CD1c-positive myeloid dendritic cell (primary cell): ENCODE results near the gene ADAT2.
A peak's percentile ranks its signal among the peaks of the same experiment; 100 is the strongest.
"Not testable (repeated sequence)": the region's sequence is repeated elsewhere in the genome, so short reads cannot be mapped to it uniquely, and the experiment has no call there.

ENCODE experiments used
- DNase-seq: peaks from one replicate; pipeline ENCODE4 v3.0.0-alpha.2; 2016; ENCODE audit errors: extremely low spot score

Gene ADAT2

DNA sequence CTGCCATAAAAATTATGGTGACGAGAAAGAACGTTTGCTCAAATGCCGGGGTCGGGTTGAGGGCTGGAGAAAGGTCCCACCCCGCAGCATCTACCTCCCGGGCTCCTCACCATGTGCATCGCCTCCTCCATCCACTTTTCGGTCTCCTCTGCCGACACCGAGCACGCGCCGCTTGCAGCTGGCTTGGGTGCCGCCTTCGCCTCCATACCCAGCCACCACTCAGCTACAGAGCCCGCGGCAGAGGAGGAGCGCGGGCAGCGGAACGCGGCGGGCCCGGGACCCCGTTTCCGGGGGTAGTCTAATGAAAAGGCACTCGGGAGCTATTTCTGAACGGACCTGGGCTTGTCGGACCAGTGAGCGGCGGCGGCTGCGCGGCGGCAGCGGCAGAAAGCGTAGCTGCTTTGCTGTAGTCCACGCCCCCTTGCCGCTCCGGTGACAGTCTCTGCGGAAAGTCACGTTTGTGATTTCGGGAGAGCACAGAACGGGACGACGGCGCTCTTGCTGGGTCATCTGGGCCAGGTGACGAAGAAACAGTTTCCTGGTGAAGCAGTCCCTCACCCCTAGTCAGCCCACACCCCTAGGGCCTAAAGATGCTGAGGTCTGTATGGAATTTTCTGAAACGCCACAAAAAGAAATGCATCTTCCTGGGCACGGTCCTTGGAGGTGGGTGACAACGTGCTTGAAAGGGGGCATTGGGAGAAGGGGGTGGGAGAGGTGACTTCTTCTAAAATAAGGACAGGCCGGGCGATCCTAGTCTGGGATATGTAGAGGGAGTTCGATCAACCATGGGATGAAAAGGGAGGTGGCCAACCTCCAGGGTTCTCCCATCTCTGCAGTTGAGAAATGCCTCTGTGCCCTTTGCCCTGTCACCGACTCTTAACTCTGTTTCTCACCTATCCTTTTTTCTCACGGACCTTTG lies at the start of gene ADAT2, which contains the start of gene PEX3:
Gene ADAT2, minus strand, starts transcription at position 243 of the 919 bp plus-strand sequence. Its CDS starts 37 bp downstream, at position 206.
Gene PEX3, plus strand, starts transcription at position 353 of the 919 bp plus-strand sequence. Its CDS starts 238 bp downstream, at position 591.
- DNase-seq, result peak; percentile 97

DNA sequence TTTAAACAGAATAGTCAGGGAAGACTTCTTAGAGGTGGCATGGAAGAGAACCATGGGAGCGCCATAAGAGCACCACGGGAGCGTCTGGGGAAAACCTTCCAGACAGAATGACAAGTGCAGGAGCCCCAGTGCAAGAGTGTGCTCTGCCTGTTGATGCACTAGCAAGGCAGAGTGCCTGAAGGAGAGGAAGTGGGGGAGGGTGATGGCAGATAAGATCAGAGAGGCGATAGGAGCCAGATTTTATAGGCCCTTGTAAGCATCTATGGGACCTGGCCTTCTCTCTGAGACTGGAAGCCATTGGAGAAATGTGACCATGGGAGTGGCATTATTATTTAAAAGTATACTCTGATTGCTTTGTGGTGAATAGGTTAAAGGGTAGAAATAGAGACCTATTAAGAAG lies 47.9 kb upstream of the ADAT2 start:
- DNase-seq, result no peak

DNA sequence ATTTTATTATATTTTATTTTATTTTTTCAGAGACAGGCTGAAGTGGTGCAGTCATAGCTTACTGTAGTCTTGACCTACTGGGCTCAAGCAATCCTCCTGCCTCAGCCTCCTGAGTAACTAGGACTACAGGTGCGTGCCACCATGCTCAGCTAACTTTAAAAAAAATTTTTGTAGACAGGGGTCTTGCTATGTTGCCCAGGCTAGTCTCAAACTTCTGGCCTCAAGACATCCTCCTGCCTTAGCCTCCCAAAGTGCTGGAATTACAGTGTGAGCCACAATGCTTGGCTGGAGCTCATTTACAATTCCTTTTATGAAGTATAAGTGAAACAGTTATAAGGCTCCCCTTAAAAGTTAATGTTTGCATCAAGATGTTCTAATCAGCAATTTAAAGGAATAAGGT lies 46.5 kb upstream of the ADAT2 start:
- no peak for DNase-seq

DNA sequence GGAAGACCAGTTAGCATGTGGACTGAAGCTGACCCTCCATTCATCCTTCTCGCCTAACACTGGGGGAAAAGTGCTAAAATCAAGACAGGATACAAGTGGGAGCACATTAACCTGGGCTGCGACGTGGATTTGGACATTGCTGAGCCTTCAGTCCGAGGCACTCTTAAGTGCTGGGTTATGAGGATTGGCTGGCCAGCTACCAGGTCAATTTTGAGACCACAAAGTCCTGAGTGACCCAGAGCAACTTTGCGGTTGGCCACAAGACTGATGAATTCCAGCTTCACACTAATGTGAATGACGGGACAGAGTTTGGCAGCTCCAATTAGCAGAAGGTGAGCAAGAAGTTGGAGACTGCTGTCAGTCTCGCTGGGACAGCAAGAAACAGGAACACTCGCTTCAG lies 40.3 kb upstream of the ADAT2 start:
- no peak for DNase-seq

DNA sequence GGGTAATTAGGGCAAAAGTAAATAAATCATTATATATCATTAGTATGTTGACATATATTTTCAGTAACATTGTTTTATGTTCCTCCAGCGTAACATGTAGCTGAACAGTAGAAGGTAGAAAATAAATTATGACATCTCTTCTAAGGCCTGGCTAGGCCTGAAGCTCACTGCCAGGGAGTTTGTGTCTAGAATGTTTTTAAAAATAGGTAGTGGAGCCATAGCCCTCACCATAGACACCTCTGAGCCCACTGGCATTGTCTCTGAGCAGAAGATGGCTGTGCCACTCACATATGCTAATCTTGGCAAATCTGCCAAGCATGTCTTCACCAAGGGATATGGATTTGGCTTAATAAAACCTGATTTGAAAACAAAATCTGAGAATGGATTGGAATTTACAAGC lies 39.7 kb upstream of the ADAT2 start:
- no peak for DNase-seq

DNA sequence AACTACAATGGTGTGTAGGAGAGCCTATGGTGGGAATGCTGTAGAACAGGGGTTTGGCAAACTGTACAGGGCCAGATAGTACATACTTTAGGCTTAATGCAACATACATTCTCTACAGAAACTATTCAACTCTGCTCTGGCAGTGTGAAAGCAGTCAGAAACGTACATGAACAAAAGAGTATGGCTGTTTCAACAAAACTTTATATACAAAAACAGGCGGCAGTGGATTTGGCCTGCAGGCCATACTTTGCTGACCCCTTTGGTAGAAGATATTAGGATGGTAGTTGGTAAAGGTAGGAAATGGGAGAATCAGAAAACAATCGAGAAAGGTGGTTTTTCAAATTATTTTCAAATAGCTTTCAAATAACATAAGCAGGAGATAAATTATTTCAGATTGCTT lies 36.3 kb upstream of the ADAT2 start:
- DNase-seq, result no peak

DNA sequence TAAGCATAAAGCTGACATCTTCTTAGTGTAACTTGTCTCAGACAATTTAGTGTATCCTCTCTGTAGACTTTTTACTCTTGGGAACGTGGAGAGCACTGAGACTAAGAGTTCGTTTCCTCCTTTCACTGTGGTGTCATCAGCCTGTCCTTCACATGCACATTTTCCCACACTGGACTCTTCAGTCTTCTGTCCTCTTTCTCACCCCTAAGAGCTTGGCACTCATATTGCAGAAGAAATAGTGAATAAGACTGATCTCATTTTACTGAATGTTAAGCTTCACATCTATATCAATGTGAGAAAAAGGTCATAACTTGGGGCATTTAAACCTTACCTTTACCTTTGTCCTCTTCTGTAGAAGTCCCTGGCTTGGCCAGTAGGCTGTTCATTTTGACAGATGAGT lies 35.5 kb upstream of the ADAT2 start:
- DNase-seq, result no peak

DNA sequence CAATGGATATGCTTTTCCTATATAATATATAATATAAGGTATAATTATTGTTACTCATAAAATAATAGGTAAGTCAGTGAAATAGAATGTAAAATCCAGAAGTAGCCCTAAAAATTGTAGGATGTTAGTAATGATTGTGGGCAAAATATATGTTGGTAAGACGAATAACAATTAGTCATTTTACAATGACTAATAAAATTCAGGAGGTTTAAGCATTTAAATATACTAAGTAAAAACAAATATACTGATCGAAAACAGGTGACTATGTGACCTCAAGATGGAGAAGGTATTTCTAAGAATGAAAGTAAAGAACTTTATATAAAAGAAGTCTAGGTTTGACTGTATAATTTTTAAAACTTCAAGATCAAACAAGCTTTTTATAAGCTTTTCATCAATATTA lies 32.1 kb upstream of the ADAT2 start:
- no peak for DNase-seq

DNA sequence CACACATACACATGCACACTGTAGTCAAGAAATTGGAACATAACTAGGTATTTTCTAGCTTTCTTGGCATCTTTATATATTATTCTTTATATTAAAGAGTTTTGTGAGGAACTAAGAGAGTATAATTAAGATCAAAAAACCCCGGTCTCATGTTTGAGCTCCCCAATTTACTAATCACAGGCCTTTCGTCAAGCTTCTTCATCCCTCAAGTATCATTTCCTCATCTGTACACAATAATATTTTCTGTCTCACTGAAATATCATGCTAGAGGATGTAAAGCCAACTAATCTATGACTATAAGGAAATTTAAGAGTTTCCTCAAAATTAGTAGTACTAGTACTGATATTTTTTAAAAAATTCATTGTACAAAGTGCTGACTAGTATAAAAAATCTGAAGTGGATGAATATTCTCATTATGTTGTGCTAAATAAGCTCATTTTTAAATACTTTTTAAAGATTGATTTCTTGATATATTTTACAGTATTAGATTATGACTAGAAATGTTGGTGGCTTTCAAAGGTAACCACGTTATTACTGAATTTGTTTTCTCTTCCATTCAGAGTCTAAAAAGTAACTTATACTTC lies 28.1 kb upstream of the ADAT2 start:
- DNase-seq, result peak; percentile 4

DNA sequence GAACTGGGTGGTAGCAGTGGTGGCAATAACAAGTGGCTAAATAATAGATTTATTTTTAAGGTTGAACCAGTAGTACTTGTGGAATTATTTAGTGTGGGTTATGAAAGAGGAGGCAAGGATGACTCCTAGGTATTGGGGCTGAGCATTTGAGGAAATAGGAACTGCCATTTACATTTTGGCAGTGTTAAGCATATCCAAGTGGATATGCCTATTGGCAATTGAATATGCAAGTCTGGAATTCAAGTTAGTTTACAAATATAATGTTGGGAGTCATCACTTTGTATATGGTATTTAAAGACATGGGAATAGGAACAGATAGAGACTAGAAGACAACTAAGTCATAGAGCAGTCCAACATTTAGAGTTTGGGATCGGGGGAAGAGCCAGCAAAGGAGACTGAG lies 26.1 kb upstream of the ADAT2 start:
- DNase-seq, result no peak

DNA sequence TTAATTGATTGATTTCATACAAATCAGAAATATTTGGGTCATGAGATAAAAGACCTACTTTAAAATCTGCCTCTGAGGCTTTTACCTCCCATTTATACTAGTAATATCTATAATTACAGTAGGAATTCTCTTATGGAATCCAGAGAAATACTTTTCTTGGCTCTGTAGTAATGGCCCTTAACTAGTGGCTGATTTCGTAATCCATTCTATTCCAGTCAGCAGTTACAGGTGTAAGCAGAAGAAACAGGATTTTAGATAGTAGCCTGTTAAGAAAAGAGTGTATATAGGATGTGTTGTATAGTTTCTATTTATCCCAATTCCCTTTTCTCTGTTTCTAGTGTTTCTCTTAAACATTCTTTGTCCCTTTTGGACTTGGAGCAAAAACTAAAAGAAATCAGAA lies 21.3 kb upstream of the ADAT2 start:
- DNase-seq, result no peak

DNA sequence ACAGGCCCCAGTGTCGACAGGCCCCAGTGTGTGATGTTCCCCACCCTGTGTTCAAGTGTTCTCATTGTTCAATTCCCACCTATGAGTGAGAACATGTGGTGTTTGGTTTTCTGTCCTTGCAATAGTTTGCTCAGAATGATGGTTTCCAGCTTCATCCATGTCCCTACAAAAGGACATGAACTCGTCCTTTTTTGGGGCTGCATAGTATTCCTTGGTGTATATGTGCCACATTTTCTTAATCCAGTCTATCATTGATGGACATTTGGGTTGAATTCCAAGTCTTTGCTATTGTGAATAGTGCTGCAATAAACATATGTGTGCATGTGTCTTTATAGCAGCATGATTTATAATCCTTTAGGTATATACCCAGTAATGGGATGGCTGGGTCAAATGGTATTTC lies 18.3 kb upstream of the ADAT2 start:
- DNase-seq, result not testable (repeated sequence)

DNA sequence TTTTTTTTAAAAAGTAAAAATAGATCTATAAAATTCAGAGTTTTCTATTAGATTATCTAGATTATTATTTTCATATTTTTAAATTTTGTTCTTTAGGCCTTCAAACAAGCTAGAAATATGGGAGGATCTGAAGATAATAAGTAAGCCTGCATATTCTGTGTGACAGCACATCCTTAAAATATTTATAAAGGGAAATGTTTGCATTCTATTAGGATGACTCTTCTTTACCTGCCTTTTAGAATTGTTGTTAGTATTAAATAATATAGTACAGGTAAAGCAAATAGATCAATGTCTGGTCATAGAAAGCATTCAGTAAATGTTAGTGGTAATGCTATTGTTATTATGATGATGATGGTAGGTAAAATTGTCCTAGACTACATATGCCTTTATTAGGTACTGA lies 17.5 kb upstream of the ADAT2 start:
- DNase-seq, result no peak

DNA sequence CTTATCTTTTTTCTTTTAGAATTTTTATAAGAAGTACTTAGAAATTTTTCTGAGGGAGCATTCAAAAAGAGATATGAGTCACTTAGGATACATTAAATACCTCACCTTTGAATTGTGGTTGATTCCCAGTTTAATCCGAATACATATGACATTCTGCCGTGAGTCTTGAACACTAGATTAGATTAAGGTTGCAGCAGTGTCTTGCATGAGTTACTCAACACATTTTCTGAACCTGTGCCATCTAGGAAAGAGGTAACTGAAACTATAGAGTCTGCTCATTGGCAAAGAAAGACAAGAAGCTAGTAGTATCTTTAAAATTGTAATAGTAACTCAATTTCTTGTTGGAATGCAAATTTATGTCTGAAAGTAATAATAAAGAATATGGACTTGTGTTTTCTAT lies 15.1 kb upstream of the ADAT2 start:
- DNase-seq, result no peak

DNA sequence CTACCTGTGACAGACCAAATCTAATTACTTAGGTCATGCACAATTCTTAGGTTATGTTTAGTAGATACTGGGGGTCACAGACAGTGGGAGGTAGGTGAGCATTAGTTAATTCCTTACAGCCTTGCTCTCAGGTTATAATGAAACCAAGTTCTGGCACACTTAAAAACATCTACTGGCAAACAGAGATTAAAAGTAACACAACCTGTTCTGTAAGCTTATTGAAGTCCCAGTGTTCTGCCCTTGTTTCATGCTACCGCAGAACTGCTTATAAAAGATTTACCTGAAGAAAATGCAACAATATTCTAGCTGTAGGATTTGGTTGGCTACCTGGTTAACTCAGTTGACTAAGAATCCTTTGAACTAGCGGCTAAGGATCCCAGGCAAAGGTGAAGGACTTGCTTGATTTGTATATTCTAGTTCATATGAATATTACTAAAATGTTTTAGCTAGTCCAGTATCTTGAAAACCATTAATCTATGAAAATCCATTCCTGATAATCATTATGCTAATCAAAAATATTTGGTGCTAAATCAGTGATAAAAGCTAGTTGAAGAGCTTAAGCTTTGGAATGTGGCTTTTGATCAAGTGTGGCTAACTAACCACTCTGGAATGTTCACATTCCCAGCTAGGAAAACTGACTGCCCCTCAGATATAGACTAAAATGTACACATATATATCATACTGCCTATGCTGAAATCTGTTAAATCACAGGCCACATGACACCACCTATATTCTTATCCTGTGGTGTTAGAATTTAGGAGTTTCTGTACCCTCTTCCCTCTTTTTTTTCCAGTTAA lies 7.3 kb upstream of the ADAT2 start:
- no peak for DNase-seq

DNA sequence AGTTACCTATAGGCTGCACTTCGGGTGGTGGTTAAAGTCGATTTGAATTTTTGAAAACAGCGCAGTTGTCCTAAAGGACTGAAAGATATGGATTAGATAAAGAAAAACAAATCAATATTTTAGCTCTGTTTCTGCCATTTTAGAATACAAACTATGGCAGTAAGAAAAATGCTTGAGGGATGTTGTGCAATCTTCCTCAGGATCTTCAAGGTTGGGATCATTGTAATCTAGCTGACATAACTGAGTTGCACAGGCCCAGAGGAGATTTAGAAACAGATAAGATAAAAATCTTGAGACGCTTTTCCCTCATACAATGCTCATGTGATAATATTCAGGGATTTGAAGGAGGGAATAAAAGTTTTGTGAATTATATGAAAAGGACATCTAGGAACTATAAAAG lies 1.0 kb upstream of the ADAT2 start:
- no peak for DNase-seq

DNA sequence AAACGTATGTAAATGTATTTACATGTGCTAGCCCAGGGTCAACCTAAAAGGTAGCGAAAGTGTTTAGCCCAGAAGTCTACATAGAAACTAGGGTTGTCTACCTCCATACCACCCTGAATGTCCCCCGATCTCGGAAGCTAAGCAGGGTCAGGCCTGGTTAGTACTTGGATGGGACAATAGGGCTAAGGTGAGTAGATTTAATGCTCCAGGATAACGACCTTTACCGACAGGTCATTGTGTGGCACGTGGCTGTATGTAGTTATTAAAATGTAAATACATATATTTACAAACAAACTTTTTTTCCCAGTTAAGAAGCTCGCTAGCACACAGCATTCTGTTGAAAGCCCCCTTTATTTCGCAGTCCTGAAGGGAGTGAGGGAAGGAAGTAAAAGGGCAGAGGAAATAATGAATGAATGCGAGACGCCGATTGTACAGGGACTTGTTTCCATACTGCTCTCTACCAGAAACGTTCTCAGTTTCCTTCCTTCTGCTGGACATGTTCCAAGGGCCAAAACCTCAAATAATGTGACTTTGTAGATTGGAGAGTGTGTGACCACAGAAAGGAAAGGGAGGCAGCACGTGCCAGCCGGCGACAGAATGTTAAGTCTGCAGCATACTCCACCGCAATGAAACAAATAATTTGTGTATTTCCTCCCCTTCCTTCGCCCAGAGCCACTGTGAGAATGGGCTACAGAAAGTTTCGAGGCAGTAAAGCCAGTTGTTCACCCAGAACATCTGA lies 612 bp downstream of the ADAT2 start:
- peak; percentile 11 for DNase-seq

DNA sequence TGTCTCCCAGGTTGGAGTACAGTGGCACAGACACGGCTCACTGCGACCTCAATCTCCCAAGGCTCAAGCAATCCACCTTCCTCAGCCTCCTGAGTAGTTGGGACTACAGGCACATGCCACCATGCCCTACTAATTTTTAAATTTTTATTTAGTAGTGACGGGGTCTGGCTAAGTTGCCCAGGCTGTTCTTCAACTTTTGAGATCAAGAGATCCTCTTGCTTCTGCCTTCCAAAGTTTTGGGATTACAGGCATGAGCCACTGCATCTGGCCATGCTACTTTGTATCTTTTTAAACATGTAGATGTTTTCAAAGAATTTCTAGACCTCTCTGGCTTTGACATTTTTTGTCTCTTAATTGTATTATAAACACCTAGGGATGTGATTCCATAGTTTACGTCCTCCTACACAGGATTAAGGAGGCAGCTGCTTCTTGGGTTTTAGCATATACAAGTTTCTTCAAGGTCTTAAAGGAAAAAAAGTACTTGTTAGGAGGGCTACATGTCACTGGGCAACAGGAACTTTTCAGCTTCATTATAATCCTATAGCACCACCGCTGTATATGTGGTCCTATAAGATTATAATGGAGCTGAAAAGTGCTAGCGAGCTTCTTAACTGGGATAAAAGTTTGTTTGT lies 1.3 kb downstream of the ADAT2 start:
- no peak for DNase-seq

DNA sequence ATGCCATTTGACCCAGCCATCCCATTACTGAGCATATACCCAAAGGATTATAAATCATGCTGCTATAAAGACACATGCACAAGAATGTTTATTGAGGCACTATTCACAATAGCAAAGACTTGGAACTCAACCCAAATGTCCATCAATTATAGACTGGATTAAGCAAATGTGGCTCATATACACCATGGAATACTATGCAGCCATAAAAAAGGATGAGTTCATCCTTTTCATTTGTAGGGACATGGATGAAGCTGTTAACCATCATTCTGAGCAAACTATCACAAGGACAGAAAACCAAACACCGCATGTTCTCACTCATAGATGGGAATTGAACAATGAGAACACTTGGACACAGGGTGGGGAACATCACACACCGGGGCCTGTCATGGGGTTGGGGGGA lies 2.6 kb downstream of the ADAT2 start:
- not testable (repeated sequence) for DNase-seq

DNA sequence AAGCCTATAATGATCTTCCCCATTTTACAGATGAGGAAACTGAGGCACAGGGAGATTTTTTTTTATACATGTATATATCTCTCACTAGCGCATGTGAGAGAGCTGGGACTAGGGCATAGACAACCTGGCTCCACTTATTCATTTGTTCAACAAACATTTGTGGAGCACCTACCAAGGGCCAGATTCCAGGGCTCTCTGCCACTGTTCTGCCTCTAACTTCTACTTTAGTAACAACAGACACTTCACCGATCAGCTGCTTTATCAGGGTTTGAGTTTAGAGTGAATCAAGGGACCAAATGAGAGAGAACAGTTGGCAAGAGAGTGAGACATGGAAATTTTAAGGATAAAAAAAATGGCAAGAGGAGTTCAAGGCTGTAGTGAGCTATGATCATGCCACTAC lies 7.4 kb downstream of the ADAT2 start:
- DNase-seq, result no peak
